Peyer's patch (tissue), 4 donors: Measurements from ENCODE around the gene LENG9. TPM values are rescaled to one million over a fixed set of nuclear protein-coding genes. Genes with fewer than 3 reads are reported as not detected.

ENCODE experiments used
- DNase-seq, 3 donors: peaks; one replicate each; pipeline ENCODE4 v3.0.0-alpha.2; 2017 to 2019
- H3K27ac ChIP-seq, 4 donors: fragments of 200-600 bp; sonication (generic); one replicate each; pipeline ENCODE4 v1.5.1; 2016 to 2019
- H3K27me3 ChIP-seq, 2 donors: fragments of 200-600 bp; sonication (generic); one replicate each; pipeline ENCODE4 v1.5.1; 2019
- H3K36me3 ChIP-seq, 3 donors: fragments of 200-600 bp; sonication (generic); one replicate each; pipeline ENCODE4 v1.5.1; 2016 to 2019
- H3K4me1 ChIP-seq, 4 donors: fragments of 200-600 bp; sonication (generic); one replicate each; pipeline ENCODE4 v1.5.1; 2016 to 2019
- H3K4me3 ChIP-seq, 4 donors: fragments of 200-600 bp; sonication (generic); 1 replicate in 3 of 4; 2 replicates in 1 of 4; pipeline ENCODE4 v1.5.1; 2016 to 2019; ENCODE audit warnings: mild to moderate bottlenecking in 1 of 4
- H3K9me3 ChIP-seq, 4 donors: fragments of 200-600 bp; sonication (generic); one replicate each; pipeline ENCODE4 v1.5.1; 2016 to 2019; ENCODE audit warnings: mild to moderate bottlenecking in 1 of 4
- POLR2A ChIP-seq, 2 donors: fragments of 450-650 bp; IDR thresholded peaks; one replicate each; pipeline ENCODE4 v1.5.1; 2017; ENCODE audit warnings: antibody characterized with exemption in 2 of 2, mild to moderate bottlenecking in 2 of 2, moderate library complexity in 2 of 2
- total RNA-seq, 4 donors: library from RNA; depleted of rRNA; stranded (reverse); fragments of >200 nt; gene quantifications; one replicate each; pipeline ENCODE4 v1.1.0, GENCODE V29; 2016
- TF ChIP-seq, protein P1 (sequence below), 6 experiments: fragments of 450-650 bp in 4 of 6; fragments of 200-600 bp in 2 of 6; sonication (generic) in 1 of 6; IDR thresholded peaks; one replicate each; pipeline ENCODE4 v1.5.1; 2017 to 2019; ENCODE audit warnings: antibody characterized with exemption in 6 of 6, mild to moderate bottlenecking in 3 of 6, moderate library complexity in 1 of 6

The LENG9 gene
- total RNA-seq, 4 donors from 2014 or later: 11.0 to 18.9 (median 15.8) TPM

DNA sequence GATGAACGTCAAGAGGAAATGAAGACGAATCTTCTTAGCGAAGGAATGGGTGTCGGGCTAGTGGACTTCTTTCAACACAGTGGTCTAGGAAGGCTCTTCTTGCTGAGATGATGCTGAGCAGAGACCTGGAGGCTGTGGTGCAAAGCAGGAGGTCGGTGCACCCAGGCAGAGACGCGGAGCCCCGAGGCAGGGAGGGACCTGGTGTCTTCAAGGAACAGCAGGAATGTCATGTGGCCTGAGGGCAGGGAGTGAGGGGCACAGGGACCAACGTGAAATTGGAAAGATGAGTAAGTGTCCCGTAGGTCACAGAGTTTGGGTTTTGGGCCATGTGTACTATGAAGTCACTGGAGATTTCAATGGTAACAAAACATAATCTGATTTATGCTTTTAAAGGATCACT, 20.9 kb upstream of the LENG9 start:
- DNase-seq: no peak
- Histone ChIP-seq H3K4me3 (no peak overlapping the region), H3K27me3 (no peaks in the 10 kb centered on the region), H3K9me3 (no peaks in the 10 kb centered on the region), H3K4me1 (peaks cover 0 to 3% (median 0%) of the 10 kb centered on the region in 4 donors), H3K36me3 (no peaks in the 10 kb centered on the region), H3K27ac (no peak overlapping the region)
- TF ChIP-seq, protein P1, sequence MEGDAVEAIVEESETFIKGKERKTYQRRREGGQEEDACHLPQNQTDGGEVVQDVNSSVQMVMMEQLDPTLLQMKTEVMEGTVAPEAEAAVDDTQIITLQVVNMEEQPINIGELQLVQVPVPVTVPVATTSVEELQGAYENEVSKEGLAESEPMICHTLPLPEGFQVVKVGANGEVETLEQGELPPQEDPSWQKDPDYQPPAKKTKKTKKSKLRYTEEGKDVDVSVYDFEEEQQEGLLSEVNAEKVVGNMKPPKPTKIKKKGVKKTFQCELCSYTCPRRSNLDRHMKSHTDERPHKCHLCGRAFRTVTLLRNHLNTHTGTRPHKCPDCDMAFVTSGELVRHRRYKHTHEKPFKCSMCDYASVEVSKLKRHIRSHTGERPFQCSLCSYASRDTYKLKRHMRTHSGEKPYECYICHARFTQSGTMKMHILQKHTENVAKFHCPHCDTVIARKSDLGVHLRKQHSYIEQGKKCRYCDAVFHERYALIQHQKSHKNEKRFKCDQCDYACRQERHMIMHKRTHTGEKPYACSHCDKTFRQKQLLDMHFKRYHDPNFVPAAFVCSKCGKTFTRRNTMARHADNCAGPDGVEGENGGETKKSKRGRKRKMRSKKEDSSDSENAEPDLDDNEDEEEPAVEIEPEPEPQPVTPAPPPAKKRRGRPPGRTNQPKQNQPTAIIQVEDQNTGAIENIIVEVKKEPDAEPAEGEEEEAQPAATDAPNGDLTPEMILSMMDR (IDR thresholded peaks at IDR 0.05): no peak
- no peak for TF ChIP-seq POLR2A (IDR thresholded peaks at IDR 0.05)

DNA sequence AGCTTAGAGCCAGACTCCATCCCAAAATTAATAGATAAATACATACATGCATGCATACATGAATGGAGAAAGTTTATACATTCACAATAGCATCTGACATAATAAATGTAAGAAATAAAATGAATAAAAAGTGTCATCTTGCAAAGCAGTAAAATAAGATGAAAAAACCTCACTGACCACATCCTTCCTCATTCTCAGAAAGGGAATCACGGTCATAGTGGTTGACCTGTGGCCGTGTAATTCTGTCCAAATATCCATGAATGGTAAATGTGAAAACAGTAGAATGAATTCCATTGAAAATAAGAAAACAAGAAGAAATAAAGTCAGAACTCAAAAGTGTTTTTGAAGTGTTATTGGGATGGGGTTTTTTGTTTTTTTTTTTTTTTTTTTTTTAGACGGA, 19.3 kb upstream of the LENG9 start:
- Histone ChIP-seq H3K36me3 (no peaks in the 10 kb centered on the region), H3K4me1 (peaks cover 0 to 3% (median 0%) of the 10 kb centered on the region in 4 donors), H3K27ac (no peak overlapping the region), H3K4me3 (no peak overlapping the region), H3K9me3 (no peaks in the 10 kb centered on the region), H3K27me3 (no peaks in the 10 kb centered on the region)
- no peak for DNase-seq
- TF ChIP-seq, protein P1 (IDR thresholded peaks at IDR 0.05): no peak
- TF ChIP-seq POLR2A (IDR thresholded peaks at IDR 0.05): no peak

DNA sequence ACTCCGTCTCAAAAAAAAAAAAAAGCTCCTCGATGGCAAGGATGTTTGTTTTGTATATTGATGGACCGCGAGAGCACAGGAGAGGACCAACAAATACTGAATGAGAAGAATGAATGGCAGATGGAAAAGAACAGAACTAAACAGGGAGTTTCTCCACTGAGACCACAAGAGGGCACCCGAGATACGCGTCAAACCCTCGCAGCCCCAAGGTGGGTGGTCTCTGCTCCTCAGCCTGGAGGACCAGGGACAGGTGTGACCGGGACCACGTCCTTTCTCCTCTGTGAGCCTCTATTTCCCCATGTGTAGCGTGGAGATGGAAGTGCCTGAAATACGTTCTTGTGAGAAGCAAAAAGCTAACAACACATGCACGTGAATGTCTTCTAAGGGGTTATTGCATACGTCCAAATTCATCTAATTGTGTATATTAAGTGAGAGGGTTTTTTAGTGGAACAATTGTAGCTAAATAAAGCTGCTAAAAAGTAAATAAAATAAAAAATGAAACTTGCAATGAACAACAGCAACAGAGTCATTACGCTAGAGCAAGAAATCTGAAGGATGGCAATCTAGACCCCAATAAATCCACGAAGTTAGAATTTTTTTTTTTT, 17.9 kb upstream of the LENG9 start:
- Histone ChIP-seq H3K36me3 (no peaks in the 10 kb centered on the region), H3K27ac (no peak overlapping the region), H3K4me3 (no peak overlapping the region), H3K27me3 (no peaks in the 10 kb centered on the region), H3K4me1 (peaks cover 0 to 3% (median 0%) of the 10 kb centered on the region in 4 donors), H3K9me3 (no peaks in the 10 kb centered on the region)
- TF ChIP-seq, protein P1 (IDR thresholded peaks at IDR 0.05): peak in 3 of 6 experiments; percentile 44 to 65 (median 52)
- TF ChIP-seq POLR2A (IDR thresholded peaks at IDR 0.05): no peak
- peak in 1 of 3 donors; percentile 55 for DNase-seq

DNA sequence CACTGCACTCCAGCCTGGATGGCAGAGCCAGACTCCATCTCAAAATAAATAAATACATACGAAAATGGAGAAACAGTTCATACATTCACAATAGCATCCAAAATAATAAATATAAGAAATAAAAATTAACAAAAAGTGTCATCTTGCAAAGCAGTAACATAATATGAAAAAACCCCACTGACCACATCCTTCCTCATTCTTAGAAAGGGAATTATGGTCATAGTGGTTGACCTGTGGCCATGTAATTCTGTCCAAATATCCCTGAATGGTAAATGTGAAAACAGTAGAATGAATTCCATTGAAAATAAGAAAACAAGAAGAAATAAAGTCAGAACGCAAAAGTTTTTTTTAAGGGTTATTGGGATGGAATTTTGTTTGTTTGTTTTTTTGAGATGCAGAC, 16.5 kb upstream of the LENG9 start:
- H3K9me3 ChIP-seq: no peaks in the 10 kb centered on the region
- H3K36me3 ChIP-seq: no peaks in the 10 kb centered on the region
- TF ChIP-seq, protein P1 (IDR thresholded peaks at IDR 0.05): no peak
- H3K4me1 ChIP-seq: peaks cover 0 to 3% (median 0%) of the 10 kb centered on the region in 4 donors
- no peak overlapping the region for H3K27ac ChIP-seq
- no peaks in the 10 kb centered on the region for H3K27me3 ChIP-seq
- no peak for DNase-seq
- no peak overlapping the region for H3K4me3 ChIP-seq

DNA sequence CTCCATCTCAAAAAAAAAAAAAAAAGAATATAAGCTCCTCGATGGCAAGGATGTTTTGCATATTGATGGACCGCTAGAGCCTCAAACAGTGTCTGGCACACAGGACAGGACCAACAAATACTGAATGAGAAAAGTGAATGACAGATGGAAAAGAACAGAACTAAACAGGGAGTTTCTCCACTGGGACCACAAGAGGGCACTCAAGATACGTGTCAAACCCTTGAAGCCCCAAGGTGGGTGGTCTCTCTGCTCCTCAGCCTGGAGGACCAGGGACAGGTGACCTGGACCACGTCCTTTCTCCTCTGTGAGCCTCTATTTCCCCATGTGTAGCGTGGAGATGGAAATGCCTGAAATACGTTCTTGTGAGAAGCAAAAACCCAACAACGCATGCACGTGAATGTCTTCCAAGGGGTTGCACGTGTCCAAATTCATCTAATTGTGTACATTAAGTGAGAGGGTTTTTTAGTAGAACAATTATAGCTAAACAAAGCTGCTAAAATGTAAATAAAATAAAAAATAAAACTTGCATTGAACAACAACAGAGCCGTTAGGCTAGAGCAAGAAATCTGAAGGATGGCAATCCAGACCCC, 15.2 kb upstream of the LENG9 start:
- H3K27ac ChIP-seq: no peak overlapping the region
- peak in 1 of 3 donors; percentile 62 for DNase-seq
- no peaks in the 10 kb centered on the region for H3K36me3 ChIP-seq
- H3K9me3 ChIP-seq: no peaks in the 10 kb centered on the region
- TF ChIP-seq, protein P1 (IDR thresholded peaks at IDR 0.05): peak in 5 of 6 experiments; percentile 12 to 51 (median 50)
- TF ChIP-seq POLR2A (IDR thresholded peaks at IDR 0.05): no peak
- no peaks in the 10 kb centered on the region for H3K27me3 ChIP-seq
- peaks cover 0 to 3% (median 1%) of the 10 kb centered on the region in 4 donors for H3K4me1 ChIP-seq
- no peak overlapping the region for H3K4me3 ChIP-seq
